GM12891 (cell line): ENCODE results near the gene ZC3H11A.
"Not testable (repeated sequence)": the region's sequence is repeated elsewhere in the genome, so short reads cannot be mapped to it uniquely, and the experiment has no call there.

ENCODE experiments used
- DNase-seq: peaks from one replicate; pipeline ENCODE4 v3.0.0; 2011; ENCODE audit warnings: low spot score; ENCODE audit not compliant: insufficient read length
- FAIRE-seq: peaks from 2 replicates; lab custom pipeline; 2011; peaks lifted over from hg19 to GRCh38; lab: Jason Lieb, UNC
- PAX5 ChIP-seq: IDR thresholded peaks from 2 replicates; pipeline ENCODE4 v1.6.1; 2011; ENCODE audit warnings: low read length, moderate library complexity, mild to moderate bottlenecking; ENCODE audit not compliant: insufficient read depth, severe bottlenecking
- POLR2A ChIP-seq: IDR thresholded peaks from 2 replicates; pipeline ENCODE4 v1.6.1; 2011; ENCODE audit warnings: low read depth, low read length, control low read depth
- POLR2AphosphoS5 ChIP-seq: IDR thresholded peaks from 2 replicates; pipeline ENCODE4 v1.6.1; 2011; ENCODE audit warnings: low read depth, low read length, control low read depth
- POU2F2 ChIP-seq: IDR thresholded peaks from 2 replicates; pipeline ENCODE4 v1.6.1; 2011; ENCODE audit warnings: low read depth, mild to moderate bottlenecking, control low read depth, low read length, moderate library complexity
- SPI1 ChIP-seq: IDR thresholded peaks from 2 replicates; pipeline ENCODE4 v1.6.1; 2011; ENCODE audit warnings: low read depth, low read length, control low read depth
- TAF1 ChIP-seq: IDR thresholded peaks from 2 replicates; pipeline ENCODE4 v1.6.1; 2011; ENCODE audit warnings: low read depth, low read length, control low read depth

ZC3H11A gene

DNA sequence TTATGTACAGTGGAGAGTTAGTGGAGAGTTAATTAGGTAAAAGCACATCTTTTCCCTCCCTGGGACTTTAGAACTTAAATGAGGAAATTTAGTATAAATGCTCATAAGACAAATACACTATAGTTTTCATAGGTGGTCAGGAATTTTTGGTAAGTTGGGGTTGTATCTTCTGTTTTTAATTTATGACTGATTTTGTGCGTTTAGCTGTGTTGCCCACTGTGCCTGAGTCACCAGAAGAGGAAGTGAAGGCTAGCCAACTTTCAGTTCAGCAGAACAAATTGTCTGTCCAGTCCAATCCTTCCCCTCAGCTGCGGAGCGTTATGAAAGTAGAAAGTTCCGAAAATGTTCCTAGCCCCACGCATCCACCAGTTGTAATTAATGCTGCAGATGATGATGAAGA is 33.8 kb downstream of the ZC3H11A start:
- peak; percentile 29; the same call in 1 of the 2 replicates for TF ChIP-seq SPI1
- FAIRE-seq, DNase-seq: not testable (repeated sequence)

DNA sequence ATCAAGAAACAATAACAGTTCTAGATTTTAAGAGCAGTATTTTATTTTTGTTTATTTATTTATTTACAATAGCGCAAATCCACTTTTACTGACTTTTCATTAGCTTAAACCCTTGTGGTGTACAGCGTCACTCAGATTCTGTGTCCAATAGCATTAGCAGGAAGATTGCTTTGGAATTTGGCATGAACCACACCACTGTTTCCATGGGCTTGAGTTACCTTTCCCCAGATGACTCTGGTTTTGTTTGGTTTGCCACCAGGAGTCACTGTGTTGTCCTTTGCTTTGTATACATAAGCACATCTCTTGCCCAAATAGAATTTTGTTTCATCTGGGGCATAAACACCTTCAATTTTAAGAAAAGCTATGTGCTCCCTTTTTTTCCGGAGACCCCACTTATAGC is 40.1 kb downstream of the ZC3H11A start:
- TF ChIP-seq POLR2AphosphoS5 (no peak), SPI1 (no peak), POLR2A (no peak), PAX5 (no peak), TAF1 (no peak)
- no peak for DNase-seq
- FAIRE-seq, result no peak

DNA sequence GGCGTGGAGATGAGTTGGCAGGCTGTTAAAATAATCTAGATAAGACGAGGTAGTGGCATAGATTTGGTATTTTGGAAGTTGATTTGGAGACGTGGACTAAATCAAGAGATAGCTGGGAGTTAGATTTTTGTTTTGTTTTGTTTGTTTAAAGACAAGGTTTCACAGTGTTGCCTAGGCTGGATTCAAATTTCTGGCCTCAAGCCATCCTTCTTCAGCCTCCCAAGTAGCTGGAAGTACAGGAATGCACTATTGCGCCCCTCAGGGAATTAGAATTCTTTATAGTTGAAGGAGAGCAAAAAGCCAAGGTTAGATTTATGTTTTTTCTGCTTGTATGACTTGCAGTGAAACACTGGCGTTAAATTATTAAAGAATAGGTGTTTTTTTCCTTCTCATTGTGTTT is 43.7 kb downstream of the ZC3H11A start:
- no peak for DNase-seq
- FAIRE-seq, result no peak

DNA sequence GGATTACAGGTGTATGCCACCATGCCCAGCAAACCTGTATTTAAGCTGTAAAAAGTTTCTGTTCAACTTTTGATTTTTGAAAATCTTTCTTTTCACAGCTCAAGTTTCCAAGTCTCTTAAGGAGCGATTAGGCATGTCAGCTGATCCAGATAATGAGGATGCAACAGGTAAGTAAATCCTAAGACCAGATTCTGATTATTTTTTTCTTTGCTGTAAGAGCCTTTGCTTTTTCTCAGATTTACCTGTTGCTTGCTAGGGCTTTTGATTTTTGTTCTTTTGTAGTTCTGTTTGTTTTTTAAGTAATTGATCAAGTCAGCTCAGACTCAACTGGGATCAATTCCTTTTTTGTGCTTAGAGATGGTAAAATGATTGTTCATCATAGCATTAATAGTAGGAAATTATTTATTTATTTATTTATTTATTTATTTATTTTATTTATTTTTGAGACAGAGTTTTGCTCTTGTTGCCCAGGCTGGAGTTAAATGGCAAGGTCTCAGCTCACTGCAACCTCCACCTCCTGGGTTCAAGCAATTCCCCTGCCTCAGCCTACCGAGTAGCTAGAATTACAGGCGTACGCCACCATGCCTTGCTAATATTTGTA is 44.9 kb downstream of the ZC3H11A start:
- FAIRE-seq (no peak), DNase-seq (no peak)
- TF ChIP-seq POLR2AphosphoS5, result no peak
- no peak for TF ChIP-seq SPI1
- TF ChIP-seq POLR2A, result no peak
- no peak for TF ChIP-seq PAX5
- TF ChIP-seq TAF1, result no peak
- no peak for TF ChIP-seq POU2F2

More for the DNA sequence above, 43.7 kb downstream of the ZC3H11A start:
- TF ChIP-seq POLR2AphosphoS5 (no peak), PAX5 (no peak), POLR2A (no peak), SPI1 (no peak), POU2F2 (no peak), TAF1 (no peak)

DNA sequence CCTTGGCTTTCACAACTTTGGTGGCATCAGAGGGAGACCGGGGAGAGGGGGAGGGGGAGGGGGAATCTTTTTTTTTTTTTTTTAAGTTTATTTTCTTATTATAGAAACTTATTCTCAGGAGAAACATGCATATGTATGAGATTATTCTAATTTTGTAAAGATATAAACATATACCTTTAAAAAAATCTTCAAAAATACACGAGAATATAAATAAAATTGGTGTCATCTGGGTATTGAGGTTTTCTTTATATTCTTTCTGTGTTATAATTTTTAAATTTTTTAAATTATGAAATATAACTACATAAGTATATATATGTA is 47.1 kb downstream of the ZC3H11A start:
- TF ChIP-seq SPI1, result no peak
- no peak for FAIRE-seq
- no peak for DNase-seq

DNA sequence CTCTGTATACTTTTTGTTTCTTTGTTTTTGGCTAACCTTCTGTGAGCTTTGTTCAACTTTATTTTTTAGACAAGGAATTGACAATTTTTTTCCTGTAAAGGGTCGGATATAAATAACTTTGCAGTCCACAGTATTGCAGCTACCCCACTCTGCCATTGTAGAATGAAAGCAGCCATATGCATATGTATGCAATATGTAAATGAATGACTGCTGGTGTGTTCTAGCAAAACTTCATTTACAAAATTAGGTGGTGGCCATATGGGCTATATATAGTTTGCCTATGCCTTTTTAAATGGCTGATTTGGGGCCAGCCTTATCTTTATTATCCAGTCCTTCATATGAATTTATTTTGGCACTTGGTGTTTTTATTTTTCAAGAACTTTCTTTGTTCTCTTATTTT is 48.0 kb downstream of the ZC3H11A start:
- TF ChIP-seq POU2F2, result no peak
- TF ChIP-seq POLR2AphosphoS5, result no peak
- TF ChIP-seq POLR2A, result no peak
- no peak for TF ChIP-seq PAX5
- no peak for TF ChIP-seq TAF1
- no peak for TF ChIP-seq SPI1
- DNase-seq (no peak), FAIRE-seq (no peak)
